Neural crest cell (in vitro differentiated cells): ENCODE results near the gene MAS1. TPM values are rescaled to one million over a fixed set of nuclear protein-coding genes. Genes with fewer than 3 reads are reported as not detected.

Source experiments
- DNase-seq: peaks from one replicate; pipeline ENCODE4 v3.0.0; 2021; ENCODE audit warnings: low read depth, mixed read lengths, low spot score
- H3K27ac Mint-ChIP-seq: one replicate; pipeline ENCODE4 v1.8.0; 2021; ENCODE audit warnings: mild to moderate bottlenecking, mixed read lengths; ENCODE audit not compliant: unreplicated experiment
- H3K27me3 Mint-ChIP-seq: 2 replicates; pipeline ENCODE4 v1.8.0; 2021; ENCODE audit warnings: low read depth, mild to moderate bottlenecking, mixed read lengths
- H3K36me3 Mint-ChIP-seq: 2 replicates; pipeline ENCODE4 v1.8.0; 2021; ENCODE audit warnings: low read depth, mild to moderate bottlenecking, mixed read lengths
- H3K4me1 Mint-ChIP-seq: 2 replicates; pipeline ENCODE4 v1.8.0; 2021; ENCODE audit warnings: mixed read lengths
- H3K4me3 Mint-ChIP-seq: one replicate; pipeline ENCODE4 v1.8.0; 2021; ENCODE audit warnings: mild to moderate bottlenecking, mixed read lengths
- H3K9me3 Mint-ChIP-seq: 2 replicates; pipeline ENCODE4 v1.8.0; 2021; ENCODE audit warnings: mixed read lengths
- CTCF ChIP-seq: fragments of 200-600 bp; sonication (generic); conservative IDR thresholded peaks from 2 replicates; pipeline ENCODE4 v1.5.0; 2021; ENCODE audit warnings: antibody characterized with exemption, mild to moderate bottlenecking
- total RNA-seq: library from RNA; stranded (reverse); gene quantifications from 2 replicates; pipeline ENCODE4 v1.2.1, GENCODE V29; 2021

The MAS1 gene
- total RNA-seq, 1 donor from 2014 or later: not detected

GRCh38 chr6:159865226-159865920 is 25.4 kb upstream of the MAS1 start:
- Mint-ChIP-seq H3K27me3 (peaks cover 19% of the 10 kb centered on the region), H3K4me3 (no peak overlapping the region), H3K4me1 (no peaks in the 10 kb centered on the region), H3K36me3 (no peaks in the 10 kb centered on the region), H3K9me3 (peaks cover 3% of the 10 kb centered on the region), H3K27ac (no peak overlapping the region)
- TF ChIP-seq CTCF: no peak
- DNase-seq: no peak

- Mint-ChIP-seq H3K36me3 (no peaks in the 10 kb centered on the region), H3K9me3 (peaks cover 3% of the 10 kb centered on the region), H3K27ac (no peak overlapping the region), H3K27me3 (peaks cover 12% of the 10 kb centered on the region), H3K4me1 (no peaks in the 10 kb centered on the region), H3K4me3 (no peak overlapping the region)
- no peak for TF ChIP-seq CTCF
- DNase-seq: no peak
Measured at GRCh38 chr6:159866286-159867247, 24.2 kb upstream of the MAS1 start.

GRCh38 chr6:159871241-159871640 is 19.5 kb upstream of the MAS1 start:
- peaks cover 3% of the 10 kb centered on the region for H3K9me3 Mint-ChIP-seq
- DNase-seq: no peak
- H3K27ac Mint-ChIP-seq: no peak overlapping the region
- H3K27me3 Mint-ChIP-seq: peaks cover 2% of the 10 kb centered on the region
- no peak for TF ChIP-seq CTCF
- H3K4me3 Mint-ChIP-seq: no peak overlapping the region
- no peaks in the 10 kb centered on the region for H3K4me1 Mint-ChIP-seq
- no peaks in the 10 kb centered on the region for H3K36me3 Mint-ChIP-seq

- no peak for DNase-seq
- Mint-ChIP-seq H3K27ac (no peak overlapping the region), H3K27me3 (peaks cover 2% of the 10 kb centered on the region), H3K4me3 (no peak overlapping the region), H3K4me1 (no peaks in the 10 kb centered on the region), H3K36me3 (no peaks in the 10 kb centered on the region), H3K9me3 (peaks cover 3% of the 10 kb centered on the region)
- no peak for TF ChIP-seq CTCF
Measured at GRCh38 chr6:159871906-159872305, 18.9 kb upstream of the MAS1 start.

GRCh38 chr6:159874435-159874834 is 16.4 kb upstream of the MAS1 start:
- DNase-seq: no peak
- Mint-ChIP-seq H3K36me3 (no peaks in the 10 kb centered on the region), H3K9me3 (peaks cover 3% of the 10 kb centered on the region), H3K27me3 (peaks cover 2% of the 10 kb centered on the region), H3K27ac (no peak overlapping the region), H3K4me3 (no peak overlapping the region), H3K4me1 (no peaks in the 10 kb centered on the region)
- no peak for TF ChIP-seq CTCF
